PFSK-1 (cell line): Measurements from ENCODE around the gene CELSR1.

Experiments used
- POLR2AphosphoS5 ChIP-seq: IDR thresholded peaks from 2 replicates; pipeline ENCODE4 v1.6.1; 2012; ENCODE audit warnings: low read depth, mild to moderate bottlenecking, control low read depth, low read length, moderate library complexity
- TAF1 ChIP-seq: IDR thresholded peaks from 2 replicates; pipeline ENCODE4 v1.6.1; 2012; ENCODE audit warnings: low read length, control low read depth, borderline replicate concordance; ENCODE audit not compliant: insufficient read depth

DNA sequence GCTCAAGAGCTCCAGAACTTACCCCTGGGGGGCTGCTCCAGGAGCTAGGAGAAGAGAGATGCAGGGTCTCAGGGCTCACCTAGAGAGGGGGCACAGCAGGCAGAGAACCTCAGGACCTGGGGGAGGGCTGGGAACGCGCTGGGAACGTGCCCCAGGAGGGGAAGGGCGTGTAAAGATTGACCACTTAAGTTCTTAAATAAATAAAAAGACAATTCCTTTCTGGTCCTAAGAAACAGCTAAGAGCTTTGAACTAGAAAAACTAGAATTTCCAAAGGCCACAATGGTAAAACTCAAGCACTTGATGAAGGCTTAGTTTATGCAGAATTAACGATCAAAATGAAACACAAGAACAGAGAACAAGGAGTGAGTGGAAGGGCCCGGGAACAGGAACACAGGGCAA, 89.1 kb downstream of the CELSR1 start:
- TF ChIP-seq POLR2AphosphoS5 (no peak), TAF1 (no peak)
